PC-9 (cell line): ENCODE results near the gene SIAH2. TPM values are rescaled to one million over a fixed set of nuclear protein-coding genes. Genes with fewer than 3 reads are reported as not detected.

Experiments used
- BruUV-seq: library from RNA; stranded (reverse); fragments of 400-500 nt; replicated peaks from 2 replicates; lab custom pipeline; 2021; lab: Mats Ljungman, UMichigan
- CTCF ChIA-PET: fragments of 300-600 bp; sonication (Branson Sonifier 250); formaldehyde crosslinking; loops from one replicate; lab custom pipeline; 2022; ENCODE audit warnings: antibody characterized with exemption; lab: Charles Lee
- POLR2A ChIA-PET: fragments of 300-600 bp; sonication (Branson Sonifier 250); formaldehyde crosslinking; loops from one replicate; lab custom pipeline; 2022; ENCODE audit warnings: antibody characterized with exemption; ENCODE audit not compliant: unreplicated experiment; lab: Charles Lee
- DNase-seq, 2 experiments: peaks; one replicate each; pipeline versions ENCODE4 v3.0.0 to v3.0.0-alpha.2; 2015 to 2022; ENCODE audit warnings: mixed read lengths in 1 of 2
- H2AFZ ChIP-seq: fragments of 200-600 bp; sonication (generic); 2 replicates; pipeline ENCODE4 v1.8.1; 2017; ENCODE audit warnings: antibody characterized with exemption
- H3F3A ChIP-seq: fragments of 200-600 bp; sonication (generic); 2 replicates; pipeline ENCODE4 v1.8.1; 2017; ENCODE audit warnings: antibody characterized with exemption, mild to moderate bottlenecking, low read depth; ENCODE audit not compliant: insufficient read depth
- H3K27ac ChIP-seq: fragments of 200-600 bp; sonication (generic); 2 replicates; pipeline ENCODE4 v1.6.1; 2016; ENCODE audit warnings: mixed run types
- H3K27me3 ChIP-seq: fragments of 200-600 bp; sonication (generic); 2 replicates; pipeline ENCODE4 v1.6.1; 2016; ENCODE audit warnings: low read depth, mixed run types; ENCODE audit not compliant: insufficient read depth
- H3K36me3 ChIP-seq: fragments of 200-600 bp; sonication (generic); 2 replicates; pipeline ENCODE4 v1.6.1; 2016; ENCODE audit warnings: low read depth, mixed run types
- H3K4me1 ChIP-seq: fragments of 200-600 bp; sonication (generic); replicated peaks from 2 replicates; pipeline ENCODE4 v1.6.1; 2016; ENCODE audit warnings: mixed run types; ENCODE audit not compliant: insufficient read depth
- H3K4me2 ChIP-seq: fragments of 200-600 bp; sonication (generic); 2 replicates; pipeline ENCODE4 v1.6.1; 2017; ENCODE audit warnings: mixed run types
- H3K4me3 ChIP-seq: fragments of 200-600 bp; sonication (generic); 2 replicates; pipeline ENCODE4 v1.6.1; 2016; ENCODE audit warnings: mixed run types
- H3K79me2 ChIP-seq: fragments of 200-600 bp; sonication (generic); 2 replicates; pipeline ENCODE4 v1.6.1; 2017; ENCODE audit warnings: low read depth, mixed run types
- H3K9me2 ChIP-seq: fragments of 200-600 bp; sonication (generic); 2 replicates; pipeline ENCODE4 v1.8.1; 2017; ENCODE audit warnings: mild to moderate bottlenecking; ENCODE audit not compliant: insufficient read depth
- H3K9me3 ChIP-seq: fragments of 200-600 bp; sonication (generic); 2 replicates; pipeline ENCODE4 v1.8.1; 2016; ENCODE audit warnings: low read depth; ENCODE audit not compliant: insufficient read depth
- H4K20me1 ChIP-seq: fragments of 200-600 bp; sonication (generic); 2 replicates; pipeline ENCODE4 v1.8.1; 2017; ENCODE audit not compliant: insufficient read depth
- CTCF ChIP-seq: fragments of 200-600 bp; sonication (generic); conservative IDR thresholded peaks from 2 replicates; pipeline ENCODE4 v1.6.1; 2017; ENCODE audit warnings: mixed run types, antibody characterized with exemption, mild to moderate bottlenecking, moderate library complexity
- EZH2 ChIP-seq: fragments of 200-600 bp; sonication (generic); IDR thresholded peaks from 2 replicates; pipeline ENCODE4 v1.8.0; 2017; ENCODE audit warnings: antibody characterized with exemption, low read depth
- intact Hi-C: fragments of 100-400 bp; cut with micrococcal nuclease; formaldehyde crosslinking; loops from one replicate; pipeline ENCODE4 v1.10.0; 2022; ENCODE audit not compliant: unreplicated experiment
- total RNA-seq: library from RNA; stranded (reverse); gene quantifications from 2 replicates; pipeline ENCODE4 v1.2.3, GENCODE V29; 2021

The SIAH2 gene
- total RNA-seq, 1 experiment from 2014 or later, result 20.3 TPM

DNA sequence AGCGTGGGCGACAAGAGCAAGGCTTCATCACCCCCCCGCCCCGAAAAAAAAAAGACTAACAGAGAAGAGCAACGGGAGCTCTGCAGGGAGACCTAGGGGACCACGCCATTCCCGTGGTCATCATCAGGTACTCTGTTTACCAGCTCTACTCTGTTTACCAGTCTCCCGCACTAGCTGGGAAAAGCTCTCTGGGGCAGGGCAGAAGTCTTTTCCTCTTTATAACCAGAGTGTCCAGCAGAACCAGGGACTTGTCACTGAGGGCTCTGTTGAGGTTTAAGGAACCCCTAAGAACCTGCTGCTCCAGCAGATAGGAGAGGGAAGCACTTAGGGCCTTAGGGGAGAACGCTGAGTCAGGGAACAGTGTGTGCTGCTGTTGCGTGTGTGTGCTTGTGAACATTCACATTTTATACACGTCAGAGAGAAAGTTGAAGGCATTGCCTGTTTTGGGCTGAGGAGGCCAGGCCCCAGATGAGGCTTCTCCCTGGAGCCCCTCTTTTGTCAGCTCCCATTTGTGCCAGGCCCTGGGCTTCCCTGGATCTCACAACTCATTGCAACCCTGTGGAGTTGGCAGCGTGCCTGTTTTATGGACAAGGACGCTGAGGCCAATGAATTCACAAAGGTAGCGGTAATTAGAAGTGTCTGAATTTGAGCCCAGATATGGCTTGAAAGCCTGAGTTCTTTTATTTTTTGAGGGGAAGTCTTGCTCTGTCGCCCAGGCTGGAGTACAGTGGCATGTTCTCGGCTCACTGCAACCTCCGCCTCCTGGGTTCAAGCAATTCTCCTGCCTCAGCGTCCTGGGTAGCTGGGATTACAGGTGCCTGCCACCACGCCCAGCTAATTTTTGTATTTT lies 35.1 kb downstream of the SIAH2 start:
- H3K4me1 ChIP-seq, result 0 out of 2 replicates have a peak, but pooled peaks cover 5% of the 10 kb centered on the region
- H3K9me3 ChIP-seq, result no peaks in the 10 kb centered on the region
- H3K4me3 ChIP-seq, result no peak overlapping the region
- H3K36me3 ChIP-seq, result no peaks in the 10 kb centered on the region
- intact Hi-C loops, result no loop called here
- BruUV-seq, result no TSS peak
- H3F3A ChIP-seq, result no peaks in the 10 kb centered on the region
- H2AFZ ChIP-seq, result no peak overlapping the region
- ChIA-PET CTCF (interaction anchor here (0.6 kb wide), 1 partner anchor 15 kb away, joined by 4 read pairs; no protein-coding TSS in a partner anchor), POLR2A (interaction anchor here (0.6 to 0.7 kb wide), 2 partner anchors 11 to 132 kb away, joined by 3 to 4 read pairs; no protein-coding TSS in a partner anchor)
- no peaks in the 10 kb centered on the region for H3K9me2 ChIP-seq
- TF ChIP-seq CTCF (no peak), EZH2 (no peak)
- H3K79me2 ChIP-seq, result no peaks in the 10 kb centered on the region
- no peak for DNase-seq
- no peak overlapping the region for H3K27ac ChIP-seq
- H4K20me1 ChIP-seq, result no peaks in the 10 kb centered on the region
- no peaks in the 10 kb centered on the region for H3K27me3 ChIP-seq
- H3K4me2 ChIP-seq, result no peak overlapping the region

- Histone ChIP-seq H3F3A (no peaks in the 10 kb centered on the region), H3K79me2 (no peaks in the 10 kb centered on the region), H3K4me3 (no peak overlapping the region), H3K4me1 (0 out of 2 replicates have a peak, but pooled peaks cover 5% of the 10 kb centered on the region), H3K27me3 (no peaks in the 10 kb centered on the region), H3K27ac (no peak overlapping the region), H3K9me3 (no peaks in the 10 kb centered on the region), H3K4me2 (no peak overlapping the region), H3K9me2 (no peaks in the 10 kb centered on the region), H2AFZ (no peak overlapping the region), H3K36me3 (no peaks in the 10 kb centered on the region), H4K20me1 (no peaks in the 10 kb centered on the region)
- intact Hi-C loops, result loop anchor here (1.0 kb wide), 1 partner anchor 38 kb away; the partner anchor contains the start of gene SIAH2
- no TSS peak for BruUV-seq
- ChIA-PET CTCF (interaction anchor here (0.5 to 1.2 kb wide), 2 partner anchors 16 to 19 kb away, joined by 3 read pairs; no protein-coding TSS in a partner anchor), POLR2A (no interaction called here)
- peak in 1 of 2 experiments; percentile 39 for DNase-seq
- TF ChIP-seq CTCF (no peak), EZH2 (no peak)
These were observed 37.4 kb downstream of the SIAH2 start for GRCh38 chr3:150725548-150725947.

- Histone ChIP-seq H3K79me2 (no peaks in the 10 kb centered on the region), H3K9me2 (no peaks in the 10 kb centered on the region), H3K4me2 (no peak overlapping the region), H3K36me3 (no peaks in the 10 kb centered on the region), H2AFZ (no peak overlapping the region), H3F3A (no peaks in the 10 kb centered on the region), H3K4me1 (0 out of 2 replicates have a peak, but pooled peaks cover 5% of the 10 kb centered on the region), H3K4me3 (no peak overlapping the region), H3K27ac (no peak overlapping the region), H3K27me3 (no peaks in the 10 kb centered on the region), H3K9me3 (no peaks in the 10 kb centered on the region), H4K20me1 (no peaks in the 10 kb centered on the region)
- no peak for TF ChIP-seq EZH2
- TF ChIP-seq CTCF, result no peak
- ChIA-PET POLR2A (no interaction called here), CTCF (no interaction called here)
- no peak for DNase-seq
- BruUV-seq, result no TSS peak
- intact Hi-C loops, result loop anchor here (5.0 kb wide), 2 partner anchors 198 to 558 kb away; no protein-coding TSS in a partner anchor
These were observed 39.0 kb downstream of the SIAH2 start for GRCh38 chr3:150723946-150724345.
